A549 (cell line): Measurements from ENCODE around the gene RAE1. TPM values are rescaled to one million over a fixed set of nuclear protein-coding genes. Genes with fewer than 3 reads are reported as not detected.

ENCODE experiments used
- ATAC-seq, 2 experiments: fragments of 200-7000 bp in 1 of 2; fragments of >200 bp in 1 of 2; cut with Nextera tagmentation in 1 of 2; cut with Tn5 transposase in 1 of 2; 3 replicates each; pipeline versions ENCODE4 v1.8.0 to v1.9.1; 2018 to 2020; ENCODE audit warnings: mild to moderate bottlenecking in 1 of 2, moderate library complexity in 1 of 2
- CTCF ChIA-PET: fragments of 300-600 bp; sonication (Branson Sonifier 250); formaldehyde crosslinking; extraction: SDS; loops from one replicate; lab custom pipeline; 2021; ENCODE audit warnings: antibody characterized with exemption, inconsistent platforms; lab: Yijun Ruan, JAX
- POLR2A ChIA-PET: fragments of 350-600 bp; formaldehyde crosslinking; extraction: SDS; loops from one replicate; lab custom pipeline; 2021; ENCODE audit warnings: antibody characterized with exemption, inconsistent platforms; lab: Yijun Ruan, JAX
- DNase-seq, 2 experiments: peaks; one replicate each; pipeline versions ENCODE4 v3.0.0 to v3.0.0-alpha.2; 2011 to 2016; ENCODE audit warnings: low read depth in 1 of 2, low spot score in 1 of 2
- FAIRE-seq: peaks from 2 replicates; lab custom pipeline; 2011; peaks lifted over from hg19 to GRCh38; lab: Jason Lieb, UNC
- H3K27ac ChIP-seq, 2 experiments: fragments of >200 bp; sonication (Bioruptor Twin); formaldehyde crosslinking; 3 replicates each; pipeline ENCODE4 v1.5.1; 2016 to 2017
- H3K4me1 ChIP-seq: fragments of >200 bp; sonication (Bioruptor Twin); formaldehyde crosslinking; 3 replicates; pipeline ENCODE4 v1.6.1; 2016
- H3K4me2 ChIP-seq: fragments of >200 bp; sonication (Bioruptor Twin); formaldehyde crosslinking; 3 replicates; pipeline ENCODE4 v1.6.1; 2016
- H3K4me3 ChIP-seq: fragments of >200 bp; sonication (Bioruptor Twin); formaldehyde crosslinking; 3 replicates; pipeline ENCODE4 v1.5.1; 2016
- H3K9me3 ChIP-seq: fragments of >200 bp; sonication (Bioruptor Twin); formaldehyde crosslinking; 3 replicates; pipeline ENCODE4 v1.6.1; 2016
- BCL3 ChIP-seq: fragments of >200 bp; sonication (Bioruptor Twin); formaldehyde crosslinking; IDR thresholded peaks from 3 replicates; pipeline ENCODE4 v1.6.1; 2016
- CEBPB ChIP-seq, 2 experiments: fragments of >200 bp in 1 of 2; sonication (Bioruptor Twin) in 1 of 2; formaldehyde crosslinking in 1 of 2; IDR thresholded peaks; 2 replicates each; pipeline ENCODE4 v1.6.1; 2012 to 2016
- CHD2 ChIP-seq: fragments of 150-350 bp; IDR thresholded peaks from 2 replicates; pipeline ENCODE4 v1.6.1; 2014; ENCODE audit warnings: low read length; ENCODE audit not compliant: partially characterized antibody
- CHD4 ChIP-seq: fragments of 200-600 bp; sonication (generic); IDR thresholded peaks from 2 replicates; pipeline ENCODE4 v1.6.1; 2016; ENCODE audit warnings: antibody characterized with exemption, mild to moderate bottlenecking, borderline replicate concordance
- EHF ChIP-seq: fragments of 250-450 bp; sonication (Bioruptor Pico); IDR thresholded peaks from 2 replicates; pipeline ENCODE4 v1.5.0; 2020; ENCODE audit warnings: mild to moderate bottlenecking
- EHMT2 ChIP-seq: fragments of 200-600 bp; sonication (generic); IDR thresholded peaks from 2 replicates; pipeline ENCODE4 v1.6.1; 2016; ENCODE audit warnings: antibody characterized with exemption, low read depth, mild to moderate bottlenecking, moderate library complexity
- FOSL2 ChIP-seq, 2 experiments: fragments of 450-650 bp in 1 of 2; fragments of >200 bp in 1 of 2; sonication (Bioruptor Twin) in 1 of 2; formaldehyde crosslinking; IDR thresholded peaks; 2 replicates each; pipeline versions ENCODE4 v1.5.0 to v1.6.1; 2016 to 2020; ENCODE audit warnings: mild to moderate bottlenecking in 1 of 2, moderate library complexity in 1 of 2
- FOXS1 ChIP-seq: fragments of 250-450 bp; sonication (Bioruptor Pico); IDR thresholded peaks from 2 replicates; pipeline ENCODE4 v1.5.0; 2020; ENCODE audit warnings: mild to moderate bottlenecking, moderate library complexity
- GATA3 ChIP-seq: IDR thresholded peaks from 2 replicates; pipeline ENCODE4 v1.6.1; 2012; ENCODE audit warnings: borderline replicate concordance
- HOXA7 ChIP-seq: fragments of 250-450 bp; sonication (Bioruptor Pico); IDR thresholded peaks from 2 replicates; pipeline ENCODE4 v1.5.0; 2020; ENCODE audit warnings: mild to moderate bottlenecking, moderate library complexity
- HOXB13 ChIP-seq: fragments of 250-450 bp; sonication (Bioruptor Pico); IDR thresholded peaks from 2 replicates; pipeline ENCODE4 v1.5.0; 2020; ENCODE audit warnings: low read depth, mild to moderate bottlenecking, moderate library complexity
- JUN ChIP-seq, 2 experiments: fragments of >200 bp; sonication (Bioruptor Twin); formaldehyde crosslinking; IDR thresholded peaks; 2 replicates in 1 of 2; 3 replicates in 1 of 2; pipeline ENCODE4 v1.6.1; 2016 to 2017
- KDM1A ChIP-seq: fragments of 200-600 bp; sonication (generic); IDR thresholded peaks from 2 replicates; pipeline ENCODE4 v1.6.1; 2016; ENCODE audit warnings: low read depth, mild to moderate bottlenecking
- MAFK ChIP-seq: fragments of 450-650 bp; IDR thresholded peaks from 2 replicates; pipeline ENCODE4 v1.6.1; 2014; ENCODE audit not compliant: partially characterized antibody
- NR3C1 ChIP-seq: fragments of >200 bp; sonication (Bioruptor Twin); formaldehyde crosslinking; IDR thresholded peaks from 3 replicates; pipeline ENCODE4 v1.6.1; 2017
- POLR2A ChIP-seq: IDR thresholded peaks from 2 replicates; pipeline ENCODE4 v1.6.1; 2012; ENCODE audit warnings: mild to moderate bottlenecking, low read length
- POLR2AphosphoS2 ChIP-seq: conservative IDR thresholded peaks from 2 replicates; pipeline ENCODE4 v1.6.1; 2012; ENCODE audit warnings: low read length, improper control_type of control experiment, inconsistent platforms
- RAD21 ChIP-seq, 2 experiments: fragments of >200 bp in 1 of 2; sonication (Bioruptor Twin) in 1 of 2; formaldehyde crosslinking in 1 of 2; IDR thresholded peaks in 1 of 2; conservative IDR thresholded peaks in 1 of 2; 2 replicates in 1 of 2; 3 replicates in 1 of 2; pipeline ENCODE4 v1.6.1; 2012 to 2018; ENCODE audit warnings: inconsistent platforms in 1 of 2
- RARB ChIP-seq: fragments of 250-450 bp; sonication (Bioruptor Pico); IDR thresholded peaks from 2 replicates; pipeline ENCODE4 v1.8.0; 2021; ENCODE audit warnings: mild to moderate bottlenecking, moderate library complexity
- REST ChIP-seq: fragments of 200-600 bp; sonication (generic); IDR thresholded peaks from 2 replicates; pipeline ENCODE4 v1.6.1; 2016; ENCODE audit warnings: antibody characterized with exemption, mild to moderate bottlenecking, moderate library complexity
- RFX5 ChIP-seq: fragments of 450-650 bp; IDR thresholded peaks from 2 replicates; pipeline ENCODE4 v1.7.1; 2014; ENCODE audit warnings: antibody characterized with exemption, mild to moderate bottlenecking, moderate library complexity
- SREBF2 ChIP-seq: fragments of 450-650 bp; IDR thresholded peaks from 2 replicates; pipeline ENCODE4 v1.6.1; 2014; ENCODE audit warnings: mild to moderate bottlenecking, moderate library complexity
- TFCP2L1 ChIP-seq: fragments of 250-450 bp; sonication (Bioruptor Pico); IDR thresholded peaks from 2 replicates; pipeline ENCODE4 v1.5.0; 2021; ENCODE audit warnings: mild to moderate bottlenecking
- USF2 ChIP-seq: fragments of 450-650 bp; IDR thresholded peaks from 2 replicates; pipeline ENCODE4 v1.6.1; 2014; ENCODE audit warnings: antibody characterized with exemption
- ZC3H11A ChIP-seq: fragments of 450-650 bp; IDR thresholded peaks from 2 replicates; pipeline ENCODE4 v1.6.1; 2014; ENCODE audit warnings: antibody characterized with exemption, mild to moderate bottlenecking
- ZFP36 ChIP-seq: fragments of 450-650 bp; IDR thresholded peaks from 2 replicates; pipeline ENCODE4 v1.6.1; 2014; ENCODE audit warnings: borderline replicate concordance; ENCODE audit not compliant: partially characterized antibody
- ZNF302 ChIP-seq: fragments of 250-450 bp; sonication (Bioruptor Pico); IDR thresholded peaks from 2 replicates; pipeline ENCODE4 v1.9.0; 2021; ENCODE audit warnings: inconsistent platforms, mild to moderate bottlenecking, moderate library complexity
- ZSCAN20 ChIP-seq: fragments of 250-450 bp; sonication (Bioruptor Pico); IDR thresholded peaks from 2 replicates; pipeline ENCODE4 v1.8.0; 2022; ENCODE audit warnings: mild to moderate bottlenecking, moderate library complexity
- WGBS: methylation state at CpG from one replicate; pipeline ENCODE4 v1.1.6; 2017; ENCODE audit errors: missing lambda C conversion rate; 5-methylcytosine and 5-hydroxymethylcytosine counted together
- polyA plus RNA-seq, 4 experiments: library from polyadenylated mRNA; depleted of rRNA in 3 of 4; stranded (reverse); fragments of >200 nt; fragmentation: RNase III in 1 of 4; extraction: RNeasy Plus Mini Kit Qiagen cat#74134 plus additional on column Dnase treatment in 1 of 4; gene quantifications; 2 replicates in 3 of 4; 3 replicates in 1 of 4; pipeline ENCODE4 v1.2.3, GENCODE V29; 2011 to 2017

The RAE1 gene
- polyA plus RNA-seq, 2 of the 4 experiments (the other 2 are of a cell fraction), result 54.7 to 69.6 TPM

- ATAC-seq (no peak), DNase-seq (no peak), FAIRE-seq (no peak)
- POLR2A ChIA-PET, result no interaction called here
- CTCF ChIA-PET, result interaction anchor here (1.0 to 1.5 kb wide), 4 partner anchors 8 to 98 kb away, joined by 3 to 8 read pairs (median 4); no protein-coding TSS in a partner anchor
- H3K4me1 ChIP-seq, result peaks cover 2% of the 10 kb centered on the region; the same call in 2 of the 3 replicates
- H3K27ac ChIP-seq, result no peak overlapping the region
- H3K4me3 ChIP-seq, result no peak overlapping the region
- H3K9me3 ChIP-seq, result no peaks in the 10 kb centered on the region
- whole genome bisulfite sequencing, result 83% methylated on average over 13 of the region's 13 CpGs
- H3K4me2 ChIP-seq, result no peak overlapping the region
- no peak for TF ChIP-seq ZFP36
- no peak for TF ChIP-seq POLR2AphosphoS2
- no peak for TF ChIP-seq ZC3H11A
Measured at GRCh38 chr20:57397693-57398108, 46.6 kb downstream of the RAE1 start.

GRCh38 chr20:57398231-57398821 lies 47.3 kb downstream of the RAE1 start:
- Histone ChIP-seq H3K27ac (no peak overlapping the region), H3K4me2 (no peak overlapping the region), H3K9me3 (no peaks in the 10 kb centered on the region), H3K4me1 (no peaks in the 10 kb centered on the region; the same call in 2 of the 3 replicates), H3K4me3 (no peak overlapping the region)
- ATAC-seq, result no peak
- TF ChIP-seq POLR2A (no peak), JUN (IDR thresholded peaks at IDR 0.05) (no peak), HOXB13 (no peak), TFCP2L1 (no peak), ZNF302 (no peak), CHD4 (no peak), RARB (CRISPR knock-in tag) (no peak), EHMT2 (no peak), CEBPB (IDR thresholded peaks at IDR 0.05) (no peak), EHF (no peak), RFX5 (no peak), FOXS1 (CRISPR knock-in tag) (no peak), CHD2 (no peak), ZSCAN20 (no peak), RAD21 (conservative IDR thresholded peaks at IDR 0.05 in 1 of 2, IDR thresholded peaks at IDR 0.05 in 1 of 2) (no peak)
- CTCF ChIA-PET, result interaction anchor here (0.8 to 1.5 kb wide), 6 partner anchors 8 to 101 kb away, joined by 3 to 8 read pairs (median 4); no protein-coding TSS in a partner anchor
- POLR2A ChIA-PET, result no interaction called here
- 90% methylated on average over 14 of the region's 27 CpGs for WGBS
- FAIRE-seq, result no peak
- no peak for DNase-seq

- ATAC-seq (no peak), DNase-seq (no peak), FAIRE-seq (no peak)
- ChIA-PET POLR2A (interaction anchor here (0.5 kb wide), 1 partner anchor 391 kb away, joined by 3 read pairs; no protein-coding TSS in a partner anchor), CTCF (interaction anchor here (0.8 to 1.5 kb wide), 5 partner anchors 9 to 100 kb away, joined by 3 to 8 read pairs (median 3); no protein-coding TSS in a partner anchor)
- H3K9me3 ChIP-seq, result no peaks in the 10 kb centered on the region
- no peak overlapping the region for H3K4me3 ChIP-seq
- H3K27ac ChIP-seq, result no peak overlapping the region
- H3K4me1 ChIP-seq, result no peaks in the 10 kb centered on the region; the same call in 2 of the 3 replicates
- H3K4me2 ChIP-seq, result no peak overlapping the region
- TF ChIP-seq REST (no peak), ZNF302 (no peak), BCL3 (no peak), MAFK (no peak), GATA3 (no peak), ZFP36 (no peak), HOXA7 (CRISPR knock-in tag) (no peak), USF2 (no peak), KDM1A (no peak), POLR2A (no peak), FOSL2 (IDR thresholded peaks at IDR 0.05) (no peak), FOSL2 (CRISPR knock-in tag; IDR thresholded peaks at IDR 0.05) (no peak), NR3C1 (no peak), CHD4 (no peak), SREBF2 (no peak), RARB (CRISPR knock-in tag) (no peak)
- 88% methylated on average over 13 of the region's 13 CpGs for WGBS
Measured at GRCh38 chr20:57398901-57399535, 48.0 kb downstream of the RAE1 start.
